Fibroblast of lung (primary cell): Measurements from ENCODE around the gene ZSWIM5. TPM values are rescaled to one million over a fixed set of nuclear protein-coding genes. Genes with fewer than 3 reads are reported as not detected.

Experiments
- DNase-seq, 2 donors: peaks; one replicate each; pipeline versions ENCODE4 v3.0.0 to v3.0.0-alpha.2; 2010; ENCODE audit warnings: low read depth in 2 of 2
- H2AFZ ChIP-seq: 2 replicates; pipeline ENCODE4 v1.5.1; 2012; ENCODE audit warnings: low read length, control low read depth, inconsistent platforms
- H3K27ac ChIP-seq: 2 replicates; pipeline ENCODE4 v1.5.1; 2011; ENCODE audit warnings: low read length, control low read depth; ENCODE audit not compliant: insufficient read depth
- H3K27me3 ChIP-seq: 2 replicates; pipeline ENCODE4 v1.5.1; 2011; ENCODE audit warnings: mild to moderate bottlenecking, low read length; ENCODE audit not compliant: control insufficient read depth, insufficient read depth
- H3K36me3 ChIP-seq: 2 replicates; pipeline ENCODE4 v1.5.1; 2011; ENCODE audit warnings: low read length; ENCODE audit not compliant: control insufficient read depth, insufficient read depth
- H3K4me1 ChIP-seq: 2 replicates; pipeline ENCODE4 v1.5.1; 2011; ENCODE audit warnings: low read length; ENCODE audit not compliant: control insufficient read depth, insufficient read depth; ENCODE audit errors: extremely low read depth
- H3K4me2 ChIP-seq: 2 replicates; pipeline ENCODE4 v1.5.1; 2011; ENCODE audit warnings: low read length, control low read depth; ENCODE audit not compliant: insufficient read depth; ENCODE audit errors: extremely low read depth
- H3K4me3 ChIP-seq, 4 experiments: fragments of 200-600 bp in 1 of 4; sonication (generic) in 1 of 4; replicated peaks in 1 of 4; 2 replicates each; pipeline ENCODE4 v1.5.1; 2011 to 2016; ENCODE audit warnings: low read length in 4 of 4, low read depth in 3 of 4, mild to moderate bottlenecking in 3 of 4, control low read depth in 2 of 4, inconsistent platforms in 1 of 4, mixed read lengths in 1 of 4; ENCODE audit not compliant: insufficient read depth in 1 of 4; ENCODE audit errors: control extremely low read depth in 1 of 4
- H3K79me2 ChIP-seq: 2 replicates; pipeline ENCODE4 v1.5.1; 2012; ENCODE audit warnings: mild to moderate bottlenecking, low read length, inconsistent platforms; ENCODE audit not compliant: control insufficient read depth, insufficient read depth
- H3K9ac ChIP-seq: 2 replicates; pipeline ENCODE4 v1.5.1; 2011; ENCODE audit warnings: mild to moderate bottlenecking, low read length, control low read depth; ENCODE audit not compliant: insufficient read depth
- H3K9me3 ChIP-seq: 2 replicates; pipeline ENCODE4 v1.5.1; 2012; ENCODE audit warnings: low read depth, low read length; ENCODE audit not compliant: control insufficient read depth, insufficient read depth
- H4K20me1 ChIP-seq: 2 replicates; pipeline ENCODE4 v1.5.1; 2011; ENCODE audit warnings: low read length; ENCODE audit not compliant: control insufficient read depth, insufficient read depth; ENCODE audit errors: extremely low read depth
- CTCF ChIP-seq, 2 donors: IDR thresholded peaks in 1 of 2; conservative IDR thresholded peaks in 1 of 2; 1 replicate in 1 of 2; 2 replicates in 1 of 2; pipeline ENCODE4 v1.5.1; 2011 to 2012; ENCODE audit warnings: low read length in 2 of 2, control low read depth in 1 of 2, inconsistent platforms in 1 of 2, low read depth in 1 of 2, mild to moderate bottlenecking in 1 of 2
- EZH2 ChIP-seq: IDR thresholded peaks from 2 replicates; pipeline ENCODE4 v1.5.1; 2012; ENCODE audit warnings: low read length, control low read depth, mild to moderate bottlenecking; ENCODE audit errors: missing control alignments
- polyA plus RNA-seq, 2 donors: library from polyadenylated mRNA; depleted of rRNA in 1 of 2; stranded (reverse) in 1 of 2; unstranded in 1 of 2; fragments of >200 nt; gene quantifications; 2 replicates each; pipeline ENCODE4 v1.2.1, GENCODE V29; 2011 to 2012; ENCODE audit warnings: missing spikeins in 1 of 2
- total RNA-seq: library from RNA; depleted of rRNA; stranded (reverse); fragments of >200 nt; gene quantifications from 2 replicates; pipeline ENCODE4 v1.2.1, GENCODE V29; 2014

The ZSWIM5 gene
- total and polyA plus RNA-seq, 2 donors (not counting 1 experiment from before 2014, with no cell fraction given), result 0.73 to 0.99 TPM

GRCh38 chr1:45215485-45216199 is 9.2 kb upstream of the ZSWIM5 start:
- Histone ChIP-seq H3K36me3 (no peaks in the 10 kb centered on the region), H3K27me3 (no peaks in the 10 kb centered on the region), H3K4me1 (no peaks in the 10 kb centered on the region), H4K20me1 (no peaks in the 10 kb centered on the region), H3K9ac (no peak overlapping the region), H2AFZ (no peak overlapping the region), H3K4me3 (no peak overlapping the region), H3K9me3 (no peaks in the 10 kb centered on the region), H3K27ac (no peak overlapping the region), H3K79me2 (no peaks in the 10 kb centered on the region), H3K4me2 (no peak overlapping the region)
- DNase-seq, result no peak
- TF ChIP-seq CTCF (conservative IDR thresholded peaks at IDR 0.05 in 1 of 2, IDR thresholded peaks at IDR 0.05 in 1 of 2; ENCODE audit: low read depth in 1 of 2, low read length in 2 of 2) (no peak), EZH2 (no peak)

- no peaks in the 10 kb centered on the region for H3K79me2 ChIP-seq
- no peak overlapping the region for H3K9ac ChIP-seq
- H4K20me1 ChIP-seq, result no peaks in the 10 kb centered on the region
- no peak overlapping the region for H3K4me2 ChIP-seq
- DNase-seq, result no peak
- H3K4me1 ChIP-seq, result no peaks in the 10 kb centered on the region
- no peaks in the 10 kb centered on the region for H3K36me3 ChIP-seq
- H3K27me3 ChIP-seq, result no peaks in the 10 kb centered on the region
- H2AFZ ChIP-seq, result no peak overlapping the region
- no peaks in the 10 kb centered on the region for H3K9me3 ChIP-seq
- no peak overlapping the region for H3K27ac ChIP-seq
- no peak for TF ChIP-seq EZH2
- no peak for TF ChIP-seq CTCF (conservative IDR thresholded peaks at IDR 0.05 in 1 of 2, IDR thresholded peaks at IDR 0.05 in 1 of 2; ENCODE audit: low read depth in 1 of 2, low read length in 2 of 2)
- H3K4me3 ChIP-seq, result no peak overlapping the region
These were observed 7.5 kb upstream of the ZSWIM5 start for GRCh38 chr1:45213892-45214291.

- no peaks in the 10 kb centered on the region for H3K27me3 ChIP-seq
- no peak overlapping the region for H3K4me2 ChIP-seq
- H3K4me1 ChIP-seq, result no peaks in the 10 kb centered on the region
- no peak overlapping the region for H3K27ac ChIP-seq
- H4K20me1 ChIP-seq, result no peaks in the 10 kb centered on the region
- H3K9me3 ChIP-seq, result no peaks in the 10 kb centered on the region
- no peaks in the 10 kb centered on the region for H3K36me3 ChIP-seq
- TF ChIP-seq EZH2 (no peak), CTCF (conservative IDR thresholded peaks at IDR 0.05 in 1 of 2, IDR thresholded peaks at IDR 0.05 in 1 of 2; ENCODE audit: low read depth in 1 of 2, low read length in 2 of 2) (no peak)
- no peak overlapping the region for H3K4me3 ChIP-seq
- H3K9ac ChIP-seq, result no peak overlapping the region
- DNase-seq, result no peak
- no peaks in the 10 kb centered on the region for H3K79me2 ChIP-seq
- H2AFZ ChIP-seq, result no peak overlapping the region
These were observed 4.7 kb upstream of the ZSWIM5 start for GRCh38 chr1:45211076-45211475.
